HFFc6 (cell line): ENCODE results near the gene NMNAT3. TPM values are rescaled to one million over a fixed set of nuclear protein-coding genes. Genes with fewer than 3 reads are reported as not detected.

ENCODE experiments used
- DNase-seq: peaks from one replicate; pipeline ENCODE4 v3.0.0-alpha.2; 2018
- H3K27ac Mint-ChIP-seq: 2 replicates; pipeline ENCODE4 v1.8.0; 2020; ENCODE audit warnings: mild to moderate bottlenecking, mixed read lengths
- H3K27me3 Mint-ChIP-seq: 2 replicates; pipeline ENCODE4 v1.8.0; 2021; ENCODE audit warnings: mild to moderate bottlenecking, moderate library complexity, mixed read lengths; ENCODE audit not compliant: insufficient read depth
- H3K36me3 Mint-ChIP-seq: 2 replicates; pipeline ENCODE4 v1.8.0; 2021; ENCODE audit warnings: low read depth, mixed read lengths
- H3K4me1 Mint-ChIP-seq: 2 replicates; pipeline ENCODE4 v1.8.0; 2020; ENCODE audit warnings: low read depth, mixed read lengths
- H3K4me3 Mint-ChIP-seq: 2 replicates; pipeline ENCODE4 v1.8.0; 2020; ENCODE audit warnings: mild to moderate bottlenecking, moderate library complexity, mixed read lengths
- H3K9me3 Mint-ChIP-seq: 2 replicates; pipeline ENCODE4 v1.8.0; 2020; ENCODE audit warnings: mild to moderate bottlenecking, mixed read lengths
- CTCF ChIP-seq: fragments of 200-600 bp; sonication (generic); IDR thresholded peaks from 2 replicates; pipeline ENCODE4 v1.5.0; 2021; ENCODE audit warnings: antibody characterized with exemption, mild to moderate bottlenecking
- total RNA-seq, 6 experiments: library from RNA; stranded (reverse); fragmentation: NEBNext Ultra II Directional; extraction: Animal tissue kit (Norgen Biotek cat#: 25700); gene quantifications; 2 replicates in 1 of 6; 3 replicates in 5 of 6; pipeline ENCODE4 v1.2.3, GENCODE V29; 2021

The NMNAT3 gene
- total RNA-seq, 6 experiments from 2014 or later: 0.02 to 0.05 (median 0.03) TPM; not detected in 2

GRCh38 chr3:139561255-139561817 is 116.4 kb downstream of the NMNAT3 start:
- DNase-seq: no peak
- H3K27ac Mint-ChIP-seq: no peak overlapping the region
- no peak overlapping the region for H3K4me3 Mint-ChIP-seq
- no peaks in the 10 kb centered on the region for H3K4me1 Mint-ChIP-seq
- no peak for TF ChIP-seq CTCF
- no peaks in the 10 kb centered on the region for H3K36me3 Mint-ChIP-seq
- H3K27me3 Mint-ChIP-seq: no peaks in the 10 kb centered on the region
- peaks cover 16% of the 10 kb centered on the region; the same call in 1 of the 2 replicates for H3K9me3 Mint-ChIP-seq

GRCh38 chr3:139560411-139560810 is 117.4 kb downstream of the NMNAT3 start:
- H3K27ac Mint-ChIP-seq: no peak overlapping the region
- H3K36me3 Mint-ChIP-seq: no peaks in the 10 kb centered on the region
- no peak for TF ChIP-seq CTCF
- H3K9me3 Mint-ChIP-seq: peaks cover 20% of the 10 kb centered on the region; the same call in 1 of the 2 replicates
- H3K4me3 Mint-ChIP-seq: no peak overlapping the region
- H3K4me1 Mint-ChIP-seq: no peaks in the 10 kb centered on the region
- no peaks in the 10 kb centered on the region for H3K27me3 Mint-ChIP-seq
- no peak for DNase-seq

DNA sequence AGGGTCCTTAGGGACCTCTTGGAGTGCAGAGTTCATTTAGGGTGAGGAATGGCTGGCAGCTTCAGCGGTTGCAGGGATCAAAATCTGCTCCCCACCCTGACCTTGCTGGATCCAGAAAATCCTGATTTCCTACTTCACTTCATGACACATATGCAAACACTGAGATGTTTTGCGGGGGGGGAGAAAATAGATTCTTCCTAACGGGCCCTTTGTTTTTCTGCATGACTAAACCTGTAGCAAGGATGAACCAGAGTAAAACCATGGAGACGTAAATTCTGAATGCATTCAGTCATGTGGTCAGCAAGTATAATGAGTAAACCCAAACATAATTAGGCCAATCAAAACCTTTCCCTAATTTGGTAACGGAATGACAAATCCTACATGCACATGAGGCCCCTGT is 118.2 kb downstream of the NMNAT3 start:
- H3K27ac Mint-ChIP-seq: no peak overlapping the region
- peaks cover 26% of the 10 kb centered on the region for H3K9me3 Mint-ChIP-seq
- H3K36me3 Mint-ChIP-seq: no peaks in the 10 kb centered on the region
- DNase-seq: no peak
- TF ChIP-seq CTCF: no peak
- H3K4me1 Mint-ChIP-seq: no peaks in the 10 kb centered on the region
- no peaks in the 10 kb centered on the region for H3K27me3 Mint-ChIP-seq
- H3K4me3 Mint-ChIP-seq: no peak overlapping the region

DNA sequence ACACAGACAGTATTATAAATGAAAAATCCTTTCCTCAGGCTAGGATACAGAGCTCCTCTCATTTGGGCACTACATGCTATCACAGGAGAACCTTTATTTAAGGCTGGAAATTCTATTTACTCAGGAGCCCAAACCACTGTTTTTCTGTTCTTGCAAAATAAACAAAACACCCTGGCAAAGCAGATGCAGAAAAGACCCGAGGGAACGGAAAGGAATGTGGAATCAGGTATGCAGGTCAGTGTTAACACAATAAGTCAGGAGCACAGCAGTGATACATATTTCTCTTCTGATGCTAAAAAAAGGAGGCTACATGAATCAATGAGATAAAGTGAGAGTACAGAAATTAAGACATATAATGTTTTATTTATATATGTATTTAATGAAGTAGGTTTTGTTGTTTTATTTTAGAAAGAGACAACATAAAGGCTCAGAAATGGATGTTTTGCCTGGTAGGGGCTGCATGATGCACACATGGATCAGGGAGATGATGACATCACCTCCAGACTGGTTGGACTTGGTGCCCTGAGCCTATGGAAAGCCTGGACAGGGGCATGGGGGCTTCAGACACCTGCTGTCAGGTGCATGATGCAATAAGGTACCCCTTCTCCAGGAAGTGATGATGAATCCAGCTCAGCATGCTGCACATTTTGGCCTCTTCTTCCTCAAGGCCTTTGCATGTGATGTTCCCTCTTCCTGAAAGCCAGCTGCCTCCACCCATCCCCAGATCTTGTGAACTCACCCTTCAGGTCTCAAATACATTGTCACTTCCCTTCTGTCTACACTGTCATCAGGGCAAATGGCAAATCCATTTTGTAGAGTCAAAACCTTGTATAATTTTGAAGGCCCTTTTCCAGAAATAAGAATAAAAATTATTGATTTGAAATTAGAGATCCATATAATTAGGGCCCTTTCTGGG is 119.2 kb downstream of the NMNAT3 start:
- Mint-ChIP-seq H3K9me3 (peaks cover 30% of the 10 kb centered on the region), H3K27me3 (peaks cover under 1% of the 10 kb centered on the region; the same call in 1 of the 2 replicates), H3K36me3 (no peaks in the 10 kb centered on the region), H3K4me1 (no peaks in the 10 kb centered on the region), H3K4me3 (no peak overlapping the region), H3K27ac (no peak overlapping the region)
- no peak for TF ChIP-seq CTCF
- DNase-seq: no peak

- H3K4me3 Mint-ChIP-seq: no peak overlapping the region
- no peak for TF ChIP-seq CTCF
- no peak for DNase-seq
- no peak overlapping the region for H3K27ac Mint-ChIP-seq
- no peaks in the 10 kb centered on the region for H3K4me1 Mint-ChIP-seq
- H3K27me3 Mint-ChIP-seq: peaks cover 2% of the 10 kb centered on the region; the same call in 1 of the 2 replicates
- H3K9me3 Mint-ChIP-seq: peaks cover 40% of the 10 kb centered on the region
- no peaks in the 10 kb centered on the region; the same call in 1 of the 2 replicates for H3K36me3 Mint-ChIP-seq
Measured at GRCh38 chr3:139557041-139557440, 120.7 kb downstream of the NMNAT3 start.
